ENCODE results near the gene SPAG5.

Gene SPAG5

DNA sequence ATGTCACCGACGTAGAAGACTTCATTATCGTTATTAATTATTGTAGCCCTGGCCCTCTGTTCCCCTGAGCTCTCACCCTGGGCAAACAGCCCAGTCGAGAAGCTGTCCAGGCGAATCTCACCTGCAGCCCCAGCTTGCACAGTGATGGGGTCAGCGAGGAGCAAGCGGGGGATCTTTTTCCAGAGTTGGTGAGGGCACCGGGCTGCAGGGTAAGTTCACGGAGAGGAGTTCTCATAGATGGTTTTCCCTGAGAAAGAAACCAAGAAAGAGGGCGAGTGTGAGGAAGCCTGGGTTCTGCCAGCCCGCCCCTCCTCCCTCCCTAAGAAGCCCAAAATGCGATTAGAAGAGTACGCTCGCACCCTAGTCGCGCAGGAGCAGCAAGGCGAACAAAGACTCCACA is 436 bp downstream of the SPAG5 start:
- Histone ChIP-seq H3K4me1 (ENCODE audit: insufficient read depth, poor library complexity, severe bottlenecking) (peaks cover 5% of the 10 kb centered on the region), H3K36me3 (ENCODE audit: low read depth) (peaks cover 33% of the 10 kb centered on the region), H3K4me3 (ENCODE audit: severe bottlenecking) (peak overlapping the region; percentile 61), H3K27me3 (ENCODE audit: insufficient read depth, poor library complexity, severe bottlenecking) (no peaks in the 10 kb centered on the region), H3K9me3 (ENCODE audit: severe bottlenecking) (no peaks in the 10 kb centered on the region), H3K27ac (ENCODE audit: poor library complexity, severe bottlenecking) (peak overlapping the region; percentile 68)
- DNase-seq (ENCODE audit: low spot score), result no peak
- ATAC-seq (ENCODE audit: low read depth), result peak; percentile 5; the same call in 2 of the 3 replicates
- TF ChIP-seq, protein P1, sequence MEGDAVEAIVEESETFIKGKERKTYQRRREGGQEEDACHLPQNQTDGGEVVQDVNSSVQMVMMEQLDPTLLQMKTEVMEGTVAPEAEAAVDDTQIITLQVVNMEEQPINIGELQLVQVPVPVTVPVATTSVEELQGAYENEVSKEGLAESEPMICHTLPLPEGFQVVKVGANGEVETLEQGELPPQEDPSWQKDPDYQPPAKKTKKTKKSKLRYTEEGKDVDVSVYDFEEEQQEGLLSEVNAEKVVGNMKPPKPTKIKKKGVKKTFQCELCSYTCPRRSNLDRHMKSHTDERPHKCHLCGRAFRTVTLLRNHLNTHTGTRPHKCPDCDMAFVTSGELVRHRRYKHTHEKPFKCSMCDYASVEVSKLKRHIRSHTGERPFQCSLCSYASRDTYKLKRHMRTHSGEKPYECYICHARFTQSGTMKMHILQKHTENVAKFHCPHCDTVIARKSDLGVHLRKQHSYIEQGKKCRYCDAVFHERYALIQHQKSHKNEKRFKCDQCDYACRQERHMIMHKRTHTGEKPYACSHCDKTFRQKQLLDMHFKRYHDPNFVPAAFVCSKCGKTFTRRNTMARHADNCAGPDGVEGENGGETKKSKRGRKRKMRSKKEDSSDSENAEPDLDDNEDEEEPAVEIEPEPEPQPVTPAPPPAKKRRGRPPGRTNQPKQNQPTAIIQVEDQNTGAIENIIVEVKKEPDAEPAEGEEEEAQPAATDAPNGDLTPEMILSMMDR (IDR thresholded peaks at IDR 0.05; ENCODE audit: poor library complexity, severe bottlenecking), result no peak

DNA sequence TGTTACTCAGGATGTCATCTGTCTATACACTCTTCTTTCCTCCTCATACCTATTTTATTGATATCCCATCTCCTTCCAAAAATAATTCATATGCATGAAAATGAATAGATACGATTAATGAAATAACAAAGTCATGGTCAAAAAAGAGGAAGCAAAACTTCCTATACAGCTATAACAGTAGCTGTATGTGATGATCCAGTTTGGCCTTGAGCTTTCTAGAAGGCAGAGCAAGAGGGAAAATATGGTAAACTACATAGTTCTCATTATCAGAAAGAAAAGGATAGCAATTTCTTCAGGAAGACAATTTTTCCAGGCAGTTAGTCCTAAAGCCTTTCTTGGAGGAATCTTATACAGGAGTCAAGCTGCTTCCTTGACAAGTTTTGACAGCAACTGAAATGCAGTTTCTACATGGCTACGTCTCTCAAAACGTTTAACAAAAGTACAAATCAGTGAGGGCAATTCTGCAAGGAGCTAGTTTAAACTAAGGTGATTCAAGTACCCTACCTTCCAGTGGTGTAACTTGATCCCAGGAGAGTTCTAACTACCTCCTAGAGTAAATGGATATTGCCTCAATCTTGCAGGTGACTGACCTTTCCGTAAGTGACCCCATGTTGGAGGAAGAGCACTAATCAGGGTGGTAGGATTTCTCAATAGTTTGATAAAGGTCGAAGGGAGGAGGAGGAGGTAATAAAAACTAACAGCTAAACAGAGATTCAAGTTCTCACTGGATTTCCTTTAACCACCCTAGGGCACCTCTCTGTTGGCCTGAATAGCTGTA is 1.0 kb downstream of the SPAG5 start:
- TF ChIP-seq, protein P1 (IDR thresholded peaks at IDR 0.05; ENCODE audit: poor library complexity, severe bottlenecking), result no peak
- H3K36me3 ChIP-seq (ENCODE audit: low read depth), result peaks cover 39% of the 10 kb centered on the region
- DNase-seq (ENCODE audit: low spot score), result no peak
- no peak for ATAC-seq (ENCODE audit: low read depth)
- H3K9me3 ChIP-seq (ENCODE audit: severe bottlenecking), result no peaks in the 10 kb centered on the region
- H3K27ac ChIP-seq (ENCODE audit: poor library complexity, severe bottlenecking), result peak overlapping the region; percentile 68
- H3K27me3 ChIP-seq (ENCODE audit: insufficient read depth, poor library complexity, severe bottlenecking), result no peaks in the 10 kb centered on the region
- H3K4me3 ChIP-seq (ENCODE audit: severe bottlenecking), result peak overlapping the region; percentile 61
- peaks cover 5% of the 10 kb centered on the region for H3K4me1 ChIP-seq (ENCODE audit: insufficient read depth, poor library complexity, severe bottlenecking)

DNA sequence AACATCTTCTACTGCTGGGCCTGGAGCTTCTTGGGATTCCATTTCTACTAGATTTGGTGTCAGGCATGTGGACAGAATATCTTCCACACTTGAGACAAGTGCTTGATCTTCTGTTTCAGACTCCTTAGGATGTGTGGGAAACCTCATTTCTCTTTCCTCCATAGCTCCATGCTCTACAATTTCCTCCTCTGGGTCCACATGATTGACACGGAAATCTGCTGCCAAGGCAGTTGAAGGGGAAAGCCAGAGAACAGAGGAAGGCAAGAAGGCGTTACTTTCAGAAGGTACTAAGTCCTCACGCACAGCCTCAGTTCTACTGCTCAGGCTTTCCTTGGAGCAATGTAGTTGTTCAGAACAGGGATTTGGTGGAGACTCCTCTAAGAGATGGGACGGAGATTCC is 6.6 kb downstream of the SPAG5 start:
- Histone ChIP-seq H3K36me3 (ENCODE audit: low read depth) (peaks cover 80% of the 10 kb centered on the region), H3K4me1 (ENCODE audit: insufficient read depth, poor library complexity, severe bottlenecking) (no peaks in the 10 kb centered on the region), H3K27me3 (ENCODE audit: insufficient read depth, poor library complexity, severe bottlenecking) (no peaks in the 10 kb centered on the region), H3K9me3 (ENCODE audit: severe bottlenecking) (no peaks in the 10 kb centered on the region), H3K27ac (ENCODE audit: poor library complexity, severe bottlenecking) (no peak overlapping the region), H3K4me3 (ENCODE audit: severe bottlenecking) (no peak overlapping the region)
- TF ChIP-seq, protein P1 (IDR thresholded peaks at IDR 0.05; ENCODE audit: poor library complexity, severe bottlenecking), result no peak
- ATAC-seq (ENCODE audit: low read depth) (no peak), DNase-seq (ENCODE audit: low spot score) (no peak)

DNA sequence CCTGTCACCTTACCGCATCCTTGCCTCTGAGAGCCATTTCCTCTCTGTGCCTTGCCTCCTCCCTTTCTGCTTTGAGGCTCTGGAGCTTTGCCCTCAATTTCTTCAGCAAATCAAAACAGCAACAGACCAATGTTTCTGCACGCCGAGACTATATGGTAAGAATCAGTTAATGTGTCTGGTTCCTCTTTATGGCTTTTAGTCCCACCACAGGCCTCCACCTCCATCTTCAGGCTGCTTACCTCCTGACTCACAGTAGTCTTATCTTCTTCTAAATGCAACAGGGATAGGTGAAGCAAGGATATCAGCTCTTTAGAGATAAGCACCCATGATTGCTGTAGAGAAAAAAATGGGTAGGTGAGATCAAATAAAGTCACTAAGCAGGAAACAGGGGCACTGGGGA is 13.0 kb downstream of the SPAG5 start:
- Histone ChIP-seq H3K4me1 (ENCODE audit: insufficient read depth, poor library complexity, severe bottlenecking) (no peaks in the 10 kb centered on the region), H3K4me3 (ENCODE audit: severe bottlenecking) (no peak overlapping the region), H3K27ac (ENCODE audit: poor library complexity, severe bottlenecking) (no peak overlapping the region), H3K9me3 (ENCODE audit: severe bottlenecking) (no peaks in the 10 kb centered on the region), H3K36me3 (ENCODE audit: low read depth) (peaks cover 81% of the 10 kb centered on the region), H3K27me3 (ENCODE audit: insufficient read depth, poor library complexity, severe bottlenecking) (no peaks in the 10 kb centered on the region)
- TF ChIP-seq, protein P1 (IDR thresholded peaks at IDR 0.05; ENCODE audit: poor library complexity, severe bottlenecking), result no peak
- DNase-seq (ENCODE audit: low spot score) (no peak), ATAC-seq (ENCODE audit: low read depth) (no peak)

DNA sequence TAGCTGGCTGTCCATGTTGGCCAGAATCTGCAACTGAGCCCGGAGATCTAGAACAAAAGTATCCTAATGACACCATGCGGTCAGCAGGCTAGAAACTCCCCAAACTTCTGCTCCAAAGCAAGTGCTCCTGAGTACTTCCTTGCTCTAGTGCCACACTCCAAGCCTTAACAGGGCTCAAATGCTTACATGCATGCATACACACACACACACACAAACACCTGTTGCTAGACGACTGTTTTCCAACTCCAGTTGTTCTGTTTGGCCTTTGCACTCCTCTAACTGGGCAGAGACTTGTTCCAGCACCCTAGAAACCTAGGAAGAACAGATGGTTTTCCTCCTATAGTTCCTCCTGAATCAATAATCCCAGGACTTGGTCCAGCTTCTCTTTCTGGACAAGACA is 14.4 kb downstream of the SPAG5 start:
- peaks cover 78% of the 10 kb centered on the region for H3K36me3 ChIP-seq (ENCODE audit: low read depth)

More for the DNA sequence above, 14.4 kb downstream of the SPAG5 start:
- ATAC-seq (ENCODE audit: low read depth) (no peak), DNase-seq (ENCODE audit: low spot score) (no peak)
- H3K27ac ChIP-seq (ENCODE audit: poor library complexity, severe bottlenecking), result no peak overlapping the region
- H3K4me1 ChIP-seq (ENCODE audit: insufficient read depth, poor library complexity, severe bottlenecking), result no peaks in the 10 kb centered on the region
- H3K9me3 ChIP-seq (ENCODE audit: severe bottlenecking), result no peaks in the 10 kb centered on the region
- H3K27me3 ChIP-seq (ENCODE audit: insufficient read depth, poor library complexity, severe bottlenecking), result no peaks in the 10 kb centered on the region
- no peak overlapping the region for H3K4me3 ChIP-seq (ENCODE audit: severe bottlenecking)
- TF ChIP-seq, protein P1 (IDR thresholded peaks at IDR 0.05; ENCODE audit: poor library complexity, severe bottlenecking), result no peak

Measured in RWPE2 (cell line).